ENCODE data around the gene ZNF92.
"Not testable (repeated sequence)": the region's sequence is repeated elsewhere in the genome, so short reads cannot be mapped to it uniquely, and the experiment has no call there.

ZNF92 gene

DNA sequence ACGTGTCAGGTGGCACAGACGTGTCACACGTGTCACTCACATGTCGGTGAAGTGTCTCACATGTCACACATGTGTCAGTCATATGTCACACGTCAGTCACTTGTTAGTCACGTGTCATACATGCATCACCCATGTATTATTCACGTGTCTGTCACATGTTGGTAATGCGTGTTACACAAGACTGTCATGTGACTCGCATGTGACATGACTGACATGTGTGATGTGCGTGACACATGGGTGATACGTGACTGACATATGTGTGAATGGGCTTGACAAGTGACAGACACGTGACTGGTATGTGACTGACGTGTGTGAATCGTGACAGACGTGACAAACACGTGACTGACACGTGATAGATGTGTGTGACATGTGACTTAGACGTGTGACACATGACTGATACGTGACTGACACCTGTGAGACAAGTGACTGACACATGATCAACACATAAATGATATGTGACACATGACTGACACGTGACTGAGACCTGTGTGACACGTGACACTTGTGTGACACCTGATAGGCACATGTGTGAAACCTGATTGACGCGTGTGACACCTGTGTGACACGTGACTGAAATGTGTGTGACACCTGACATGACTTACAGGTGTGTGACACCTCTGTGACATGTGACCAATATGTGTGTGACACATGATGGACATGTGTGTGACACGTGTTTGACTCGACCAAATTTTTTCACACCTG is 56.1 kb downstream of the ZNF92 start:
- no peak for DNase-seq (ENCODE audit: low read depth)

DNA sequence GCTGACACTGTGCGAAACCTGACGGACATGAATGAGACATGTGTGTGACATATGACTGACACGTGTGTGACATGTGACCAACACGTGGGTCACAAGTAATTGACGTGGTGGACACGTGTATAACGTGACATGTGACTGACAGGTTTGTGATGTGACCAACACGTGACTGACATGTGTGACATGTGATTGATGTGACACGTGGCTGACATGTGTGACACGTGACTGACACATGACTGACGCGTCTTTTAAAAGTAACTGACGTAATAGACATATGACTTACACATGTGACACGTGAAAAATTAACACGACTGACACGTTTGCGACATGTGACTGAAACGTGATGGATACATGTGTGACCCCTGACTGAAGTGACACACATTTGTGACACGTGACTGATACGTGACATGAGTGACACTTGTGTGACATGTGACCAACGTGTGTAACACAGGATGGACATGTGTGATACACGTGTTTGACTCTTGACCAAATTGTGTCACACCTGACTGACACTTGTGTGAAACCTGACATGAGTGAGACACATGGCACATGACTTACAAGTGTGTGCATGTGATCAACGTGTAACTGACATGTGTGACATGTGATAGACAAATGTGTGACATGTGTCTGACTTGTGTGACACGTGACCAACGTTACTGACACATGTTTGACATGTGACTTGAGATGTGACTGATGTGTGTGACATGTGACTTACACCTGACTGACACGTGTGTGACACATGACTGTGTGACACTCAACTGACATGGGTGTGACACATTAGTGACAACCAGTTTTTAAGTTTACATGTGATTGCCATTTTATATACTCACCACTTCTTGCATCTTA is 56.9 kb downstream of the ZNF92 start:
- no peak for DNase-seq (ENCODE audit: low read depth)

GRCh38 chr7:65434307-65434706 is 60.7 kb downstream of the ZNF92 start:
- DNase-seq (ENCODE audit: low read depth), result no peak

GRCh38 chr7:65436163-65436562 is 62.5 kb downstream of the ZNF92 start:
- DNase-seq (ENCODE audit: low read depth), result no peak

DNA sequence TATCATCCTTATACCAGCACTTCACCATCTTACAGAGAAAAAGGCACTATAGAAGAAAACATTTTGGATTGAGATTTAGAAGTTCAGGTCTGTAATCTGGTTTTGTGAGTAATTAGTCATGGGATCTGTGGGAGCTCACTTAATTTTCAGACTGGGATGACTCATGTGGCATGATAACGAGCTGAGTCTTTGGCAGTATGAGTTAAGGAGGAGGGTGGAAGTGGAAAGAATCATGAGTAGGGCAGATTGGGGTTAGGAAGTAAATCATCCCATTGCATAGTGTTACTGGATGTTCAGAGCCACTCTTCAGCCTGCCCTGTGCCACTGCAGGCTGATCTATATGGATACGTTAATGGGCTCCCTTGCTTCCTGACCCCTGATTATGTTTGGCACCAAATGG is 64.9 kb downstream of the ZNF92 start:
- DNase-seq (ENCODE audit: low read depth), result no peak

- DNase-seq (ENCODE audit: low read depth), result no peak
Observed at GRCh38 chr7:65441010-65441409, 67.4 kb downstream of the ZNF92 start.

DNA sequence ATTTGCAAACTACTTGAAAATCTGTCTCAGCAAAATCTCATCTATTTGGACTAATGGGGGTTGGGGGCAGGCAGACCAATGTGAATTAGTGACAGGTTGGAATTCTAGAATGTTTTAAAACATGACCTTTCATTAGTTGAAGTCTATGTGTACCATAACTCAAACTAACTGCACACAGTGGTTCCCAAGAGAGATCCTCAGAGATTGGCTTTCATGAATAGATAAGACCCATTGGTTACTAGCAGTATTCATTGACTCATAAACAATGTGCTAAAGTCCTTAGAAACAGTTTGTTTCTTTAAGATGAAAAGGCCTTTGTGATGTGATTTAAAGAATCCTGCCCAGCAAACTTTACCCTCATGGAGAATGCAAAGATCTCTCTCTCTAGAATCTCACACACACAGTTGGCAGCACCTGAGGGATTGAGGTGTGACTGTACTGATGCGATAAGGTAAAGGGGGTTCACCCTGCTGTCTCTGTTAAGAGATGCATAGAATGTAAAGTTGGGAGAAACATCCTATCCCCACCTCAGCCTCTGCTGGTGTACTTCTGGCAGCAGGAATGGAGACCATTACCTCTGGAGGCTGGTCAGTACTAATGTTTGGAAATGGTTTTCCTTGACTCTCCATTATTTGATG is 70.7 kb downstream of the ZNF92 start:
- DNase-seq (ENCODE audit: low read depth), result no peak

DNA sequence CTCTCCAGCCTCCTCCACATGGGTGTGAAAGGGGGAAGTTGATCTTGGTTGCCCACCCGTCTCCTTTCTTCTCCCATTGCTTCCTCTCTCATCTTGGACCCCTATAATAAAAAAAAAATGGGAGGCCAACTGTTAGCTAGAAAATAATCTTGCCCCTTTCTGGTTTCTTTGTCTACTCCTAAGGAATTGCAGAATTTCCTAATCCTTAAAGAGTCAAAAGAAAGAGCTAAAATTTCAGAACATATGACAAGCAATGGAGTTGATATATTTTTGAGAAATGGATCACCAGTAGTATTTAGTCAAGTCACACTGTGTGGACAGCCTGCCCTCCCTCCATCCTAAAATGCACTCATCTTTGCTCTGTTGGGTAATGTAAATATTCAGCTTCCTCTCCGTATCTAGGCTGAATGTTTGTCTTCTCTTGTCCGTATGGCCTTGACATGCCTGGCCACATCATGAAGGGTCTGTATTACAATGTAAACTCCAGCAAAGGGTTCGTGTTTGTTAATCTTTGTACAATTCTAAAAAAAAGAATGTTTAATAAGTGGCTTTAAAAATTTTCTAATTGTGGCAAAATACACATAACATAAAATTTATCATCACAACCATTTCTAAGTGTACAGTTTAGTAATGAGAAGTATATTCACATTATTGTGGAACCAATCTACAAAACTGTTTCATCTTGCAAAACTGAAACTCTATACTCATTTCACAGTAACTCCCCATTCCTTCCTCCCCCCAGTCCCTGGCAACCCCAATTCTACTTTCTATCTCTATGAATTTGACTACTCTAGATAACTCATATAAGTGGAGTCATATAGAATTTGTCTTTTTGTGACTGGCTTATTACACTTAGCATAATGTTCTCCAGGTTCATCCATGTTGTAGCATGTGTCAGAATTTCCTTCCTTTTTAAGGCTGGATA is 71.5 kb downstream of the ZNF92 start:
- DNase-seq (ENCODE audit: low read depth), result no peak

- DNase-seq (ENCODE audit: low read depth), result not testable (repeated sequence)
Observed at GRCh38 chr7:65447041-65447440, 73.4 kb downstream of the ZNF92 start.

DNA sequence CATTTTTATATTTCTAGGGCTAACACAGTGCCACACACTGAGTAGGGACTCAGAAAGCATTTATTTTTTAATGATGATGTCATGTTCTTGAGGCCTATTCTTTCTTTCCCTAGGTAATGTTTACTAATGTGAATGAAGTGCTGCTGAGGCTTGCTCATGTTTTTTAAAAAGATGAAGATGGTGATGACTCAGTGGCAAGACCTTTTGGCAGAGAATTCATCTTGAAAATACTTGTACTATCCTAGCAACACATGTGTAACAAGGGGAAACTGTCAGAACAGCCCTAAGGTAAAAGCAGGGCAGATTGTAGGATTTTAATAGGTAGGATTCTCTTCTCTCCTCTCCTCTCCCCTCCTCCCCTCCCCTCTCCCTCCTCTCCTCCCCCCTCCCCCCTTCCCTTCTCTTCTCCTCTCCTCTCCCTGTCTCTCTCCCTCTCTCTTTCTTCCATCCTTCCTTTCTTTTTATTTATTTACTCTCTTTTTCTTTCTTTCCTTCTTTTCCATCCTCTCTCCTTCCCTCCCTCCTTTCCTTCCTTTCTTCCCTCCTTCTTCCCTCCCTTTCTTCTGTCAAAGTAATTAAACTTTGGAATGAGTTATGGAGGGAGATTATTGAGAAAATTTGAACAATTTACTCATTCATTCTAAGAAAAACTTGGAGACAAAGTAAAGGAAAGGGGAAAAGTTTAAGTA is 75.3 kb downstream of the ZNF92 start:
- DNase-seq (ENCODE audit: low read depth), result no peak

- DNase-seq (ENCODE audit: low read depth), result no peak
Observed at GRCh38 chr7:65449505-65449852, 75.8 kb downstream of the ZNF92 start.
